Fibroblast of upper back skin (primary cell): ENCODE results near the gene C2orf74.
"Not testable (repeated sequence)": the region's sequence is repeated elsewhere in the genome, so short reads cannot be mapped to it uniquely, and the experiment has no call there.

Experiments used
- DNase-seq: peaks from one replicate; pipeline ENCODE4 v3.0.0-alpha.2; 2013

The C2orf74 gene

DNA sequence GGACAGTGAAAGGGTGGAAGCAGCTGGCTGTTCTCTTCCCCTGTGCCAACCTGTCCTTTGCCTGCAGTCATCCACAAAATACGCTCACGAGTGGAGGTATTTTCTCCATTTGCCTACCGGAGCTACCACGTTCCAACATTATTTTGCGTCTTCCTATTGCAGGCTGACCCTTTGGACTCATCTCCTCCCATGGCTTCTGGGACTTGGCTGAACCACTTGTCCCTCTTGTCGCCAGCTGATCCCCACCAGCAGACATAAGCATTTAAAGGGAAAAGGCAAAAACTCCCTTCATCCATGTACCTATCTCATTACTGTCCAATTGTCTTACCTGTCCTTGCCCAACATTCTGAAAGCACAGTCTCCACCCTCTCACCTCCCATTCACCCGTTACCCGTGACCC, 13.0 kb downstream of the C2orf74 start:
- DNase-seq: no peak

DNA sequence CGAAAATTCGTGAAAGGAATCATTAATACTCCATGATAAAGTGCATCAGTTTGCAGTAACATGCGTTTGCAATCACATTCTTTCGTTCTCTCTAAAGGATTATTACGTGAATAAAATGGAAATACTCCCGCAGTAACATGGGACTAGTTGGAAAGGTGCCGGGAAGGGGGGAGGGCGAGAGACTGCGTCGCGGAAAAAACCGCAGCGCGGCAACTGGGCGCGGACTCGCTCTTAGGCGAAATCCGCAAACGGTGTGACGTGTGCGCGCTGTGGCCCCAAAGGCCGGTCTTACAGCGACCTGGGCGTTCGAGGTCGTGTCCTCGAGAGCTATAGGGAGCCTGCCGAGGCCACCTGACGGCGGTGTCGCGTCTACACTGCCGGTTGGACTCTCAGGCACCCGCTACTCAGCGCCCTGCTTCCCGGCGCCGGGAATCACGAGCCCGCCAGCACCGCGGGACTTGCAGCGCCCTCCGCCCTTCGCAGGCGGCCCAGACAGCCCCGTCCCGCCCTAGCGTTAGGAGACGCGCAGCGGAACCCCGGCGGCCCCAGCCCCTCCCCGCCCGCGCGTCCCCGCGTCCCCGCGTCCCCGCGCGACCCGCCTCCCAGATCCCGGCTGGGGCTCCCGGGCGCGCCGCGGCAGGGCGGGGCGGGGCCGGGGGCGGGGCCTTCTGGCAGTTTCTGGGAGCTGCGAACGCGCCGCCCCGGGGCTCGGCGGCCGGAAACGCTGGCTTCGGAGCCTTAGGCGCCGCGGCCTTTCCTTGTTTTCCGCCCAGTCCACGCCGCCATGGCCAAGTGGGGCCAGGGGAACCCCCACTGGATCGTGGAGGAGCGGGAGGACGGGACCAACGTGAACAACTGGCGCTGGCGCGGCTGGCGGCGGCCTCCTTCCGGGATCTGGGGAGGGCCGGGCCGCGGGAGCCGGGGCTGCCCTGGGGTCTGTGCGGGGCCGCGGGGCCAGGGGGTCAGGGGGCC, 15.1 kb downstream of the C2orf74 start:
- peak; percentile 92 for DNase-seq

DNA sequence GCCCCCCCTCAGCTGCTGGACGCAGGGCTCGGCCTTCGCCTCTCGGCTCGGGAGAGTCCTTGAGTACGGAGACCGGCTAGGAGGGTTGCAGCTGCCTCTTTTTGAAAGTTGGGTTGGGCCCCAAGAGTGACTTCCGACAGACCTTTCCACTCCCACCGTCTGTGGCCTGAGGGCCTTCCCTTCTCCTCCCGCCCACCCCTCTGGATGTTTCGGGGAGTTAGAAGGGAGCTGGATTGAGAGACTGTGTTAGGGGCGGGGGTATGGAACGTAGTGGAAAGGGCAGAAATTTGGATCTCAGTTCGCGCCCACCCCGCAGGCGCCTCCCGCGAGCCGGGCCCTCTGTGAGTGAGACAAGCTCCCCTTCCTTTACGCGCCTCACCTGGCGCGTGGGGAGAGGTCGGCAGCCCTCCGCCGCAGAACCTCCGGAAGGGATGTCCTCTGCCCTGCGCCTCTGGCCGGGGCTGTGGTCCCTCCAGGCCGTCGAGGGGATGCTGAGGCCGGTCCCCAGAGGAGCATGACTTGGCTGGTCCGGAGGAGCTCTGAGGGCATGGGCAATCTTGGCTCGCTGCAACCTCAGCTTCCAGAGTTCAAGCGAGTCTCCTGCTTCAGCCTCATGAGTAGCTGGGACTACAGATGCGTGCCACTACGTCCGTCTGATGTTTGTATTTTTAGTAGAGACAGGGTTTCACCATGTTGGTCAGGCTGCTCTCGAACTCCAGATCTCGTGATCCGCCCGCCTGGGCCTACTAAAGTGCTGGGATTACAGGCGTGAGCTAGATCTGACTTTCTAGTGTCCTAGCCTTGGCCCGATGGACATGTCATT, 15.9 kb downstream of the C2orf74 start:
- no peak for DNase-seq

DNA sequence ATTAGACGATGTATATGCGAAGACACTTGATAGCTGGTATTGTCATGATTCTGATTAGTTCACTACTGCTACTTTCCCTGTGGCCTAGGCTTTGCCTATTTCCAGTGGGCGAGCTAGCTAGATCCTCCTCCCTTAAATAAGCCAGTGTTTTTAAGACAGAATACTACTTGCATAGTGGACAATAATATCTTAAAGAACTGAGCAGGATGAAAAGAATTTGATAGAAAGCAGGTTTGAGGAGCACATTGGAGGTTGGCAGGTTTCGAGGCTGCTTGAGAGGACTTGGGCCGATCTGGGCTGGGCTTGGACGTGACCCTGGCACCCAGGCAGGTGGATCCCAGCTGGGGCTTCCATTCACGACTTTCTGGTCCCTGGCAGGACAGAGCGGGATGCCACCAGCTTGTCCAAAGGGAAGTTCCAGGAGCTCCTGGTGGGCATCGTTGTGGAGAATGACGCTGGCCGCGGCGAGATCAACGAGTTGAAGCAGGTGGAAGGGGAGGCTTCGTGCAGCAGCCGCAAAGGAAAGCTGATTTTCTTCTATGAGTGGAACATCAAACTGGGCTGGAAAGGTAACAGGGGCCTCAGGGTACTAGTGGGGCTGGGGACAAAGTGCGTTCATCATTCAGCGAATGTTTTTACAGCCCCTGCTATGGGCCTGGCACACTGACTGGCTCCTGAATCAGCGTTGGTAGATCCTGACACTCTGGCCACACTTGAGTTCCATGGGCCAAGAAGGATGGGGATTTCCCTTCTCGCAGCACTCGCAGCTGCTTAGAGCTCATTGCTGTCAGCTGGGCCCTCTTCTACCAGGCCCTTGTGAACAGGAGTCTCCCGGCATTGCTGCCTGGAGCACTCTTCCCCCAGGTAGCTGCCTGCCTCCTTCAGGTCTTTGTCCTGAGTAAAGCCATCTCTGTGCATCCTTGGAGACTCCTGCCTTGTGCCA, 16.9 kb downstream of the C2orf74 start:
- DNase-seq: no peak

DNA sequence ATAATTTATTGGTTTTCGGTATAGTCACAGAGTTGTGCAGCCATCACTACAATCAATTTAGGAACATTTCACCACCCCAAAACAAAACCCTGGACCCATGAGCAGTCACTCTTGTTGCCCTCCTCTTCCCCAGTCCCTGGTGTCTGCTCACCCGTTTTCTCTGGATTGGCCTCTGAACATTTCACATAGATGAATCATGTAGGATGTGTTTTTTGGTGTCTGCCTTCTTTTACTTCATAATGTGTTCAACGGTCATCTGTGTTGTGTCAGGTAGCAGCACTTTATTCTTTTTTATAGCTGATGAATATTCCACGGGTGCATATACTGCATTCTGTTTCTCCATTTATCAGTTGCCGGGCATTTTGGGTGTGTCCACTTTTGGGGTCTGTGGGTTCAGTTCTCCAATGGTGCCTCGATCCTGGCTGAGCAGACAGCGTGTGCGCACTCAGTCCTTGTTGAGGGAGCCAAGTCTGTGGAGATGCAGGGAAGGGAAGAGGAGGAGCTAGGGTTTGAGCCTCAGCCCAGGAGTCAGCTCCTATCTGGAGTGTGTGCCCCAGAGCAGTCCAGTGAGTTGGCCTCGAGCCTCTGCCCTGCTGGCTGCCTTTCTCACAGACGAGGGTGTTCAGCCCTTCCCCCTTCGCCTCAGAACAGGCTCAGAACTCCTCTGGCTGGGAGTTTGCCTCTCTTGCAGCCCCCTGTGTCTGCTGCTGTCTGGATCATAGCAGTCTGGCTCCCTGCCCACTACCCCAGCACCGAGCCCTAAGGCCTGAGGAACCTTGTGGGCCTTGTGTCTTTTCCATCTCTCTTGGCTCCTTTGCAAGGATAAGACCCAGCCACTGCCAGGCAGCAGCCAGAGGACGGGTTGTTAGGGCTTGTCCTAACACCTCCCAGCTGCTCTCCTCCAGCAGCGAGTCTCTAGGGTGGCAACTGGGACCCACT, 18.0 kb downstream of the C2orf74 start:
- DNase-seq: peak; percentile 69

DNA sequence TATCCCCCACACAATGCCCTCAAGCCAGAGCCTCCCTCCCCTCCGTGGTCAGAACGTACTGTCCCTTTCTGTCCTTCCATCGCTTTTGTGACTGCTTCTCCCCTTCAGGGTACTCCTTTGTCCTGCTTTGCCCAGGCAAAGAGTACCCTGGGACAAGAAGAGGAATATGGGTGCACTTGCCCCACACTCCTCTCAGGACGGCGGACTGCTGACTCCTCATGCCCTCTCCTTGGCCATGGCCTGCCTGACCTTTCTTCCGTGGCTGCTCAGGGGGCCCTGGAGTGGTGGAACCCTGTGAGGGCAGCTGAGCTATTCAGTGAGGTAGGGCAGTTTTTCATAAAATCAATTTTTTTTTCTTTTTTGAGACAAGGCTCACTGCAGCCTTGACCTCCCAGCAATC, 18.7 kb downstream of the C2orf74 start:
- no peak for DNase-seq

DNA sequence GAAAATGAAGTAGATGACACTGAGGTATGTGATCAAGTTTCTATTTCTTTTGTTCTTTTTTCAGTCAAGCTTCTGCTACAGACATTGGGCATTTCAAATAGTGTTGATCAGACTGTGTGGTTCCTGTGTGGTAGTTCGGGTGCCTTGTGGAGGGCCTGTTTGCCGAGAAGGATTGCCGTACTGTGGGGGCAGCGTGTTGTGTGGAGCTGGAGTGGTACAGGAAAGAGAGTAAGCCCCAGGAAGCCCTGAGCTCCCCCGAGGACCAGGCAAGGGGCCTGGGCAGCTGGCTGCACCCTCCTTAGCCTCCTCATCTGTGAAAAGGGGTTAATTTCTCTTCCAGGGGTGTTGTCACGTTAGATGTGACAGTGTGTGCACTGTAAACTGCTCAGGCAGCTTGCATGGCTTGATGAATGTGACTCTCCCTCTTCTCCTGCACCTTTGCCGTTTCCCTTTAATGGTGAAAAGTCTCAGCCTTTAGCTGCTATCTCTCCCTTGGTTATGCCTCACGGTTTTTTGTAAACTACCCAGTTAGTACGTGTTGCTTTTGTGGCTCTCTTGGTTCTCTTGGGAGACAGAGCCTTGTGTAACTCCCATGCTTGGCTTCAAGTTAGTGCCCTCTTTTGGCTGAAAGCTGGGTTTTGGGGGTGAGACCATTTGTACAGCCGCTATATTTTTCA, 19.5 kb downstream of the C2orf74 start:
- no peak for DNase-seq

DNA sequence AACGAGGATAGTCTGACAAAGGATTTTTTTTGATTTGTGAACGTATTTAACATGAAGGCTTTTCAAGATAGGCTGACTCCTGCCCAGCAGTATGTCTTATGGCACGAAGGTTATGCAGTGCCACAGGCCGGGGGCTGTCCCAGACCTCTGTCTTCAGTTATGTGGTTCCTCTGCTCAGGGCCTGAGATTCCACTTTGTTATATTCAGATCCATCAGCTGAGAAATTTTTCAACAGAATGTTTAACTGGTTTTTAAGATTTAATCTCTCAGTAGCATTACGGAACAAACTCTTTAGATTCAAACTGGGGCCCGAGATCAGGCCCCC, 20.0 kb downstream of the C2orf74 start:
- DNase-seq: no peak

DNA sequence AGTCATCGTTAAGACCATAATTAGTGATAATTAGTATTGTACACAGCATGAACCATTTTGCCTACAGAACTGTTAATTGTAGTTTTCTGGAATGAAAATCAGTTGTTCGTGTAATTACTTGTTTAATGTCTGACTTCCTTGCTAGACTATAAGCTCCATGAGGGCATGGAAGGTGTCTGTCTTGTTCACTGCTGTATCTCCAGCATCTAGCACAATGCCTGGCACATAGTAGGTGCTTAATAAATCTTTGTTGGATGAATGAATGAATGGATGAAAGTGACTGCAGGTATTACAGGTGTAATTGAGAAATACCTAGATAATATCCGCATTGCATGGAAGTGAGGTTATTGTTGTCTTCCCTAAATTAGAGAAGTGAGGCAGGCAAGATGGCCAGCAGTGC, 21.8 kb downstream of the C2orf74 start:
- no peak for DNase-seq

DNA sequence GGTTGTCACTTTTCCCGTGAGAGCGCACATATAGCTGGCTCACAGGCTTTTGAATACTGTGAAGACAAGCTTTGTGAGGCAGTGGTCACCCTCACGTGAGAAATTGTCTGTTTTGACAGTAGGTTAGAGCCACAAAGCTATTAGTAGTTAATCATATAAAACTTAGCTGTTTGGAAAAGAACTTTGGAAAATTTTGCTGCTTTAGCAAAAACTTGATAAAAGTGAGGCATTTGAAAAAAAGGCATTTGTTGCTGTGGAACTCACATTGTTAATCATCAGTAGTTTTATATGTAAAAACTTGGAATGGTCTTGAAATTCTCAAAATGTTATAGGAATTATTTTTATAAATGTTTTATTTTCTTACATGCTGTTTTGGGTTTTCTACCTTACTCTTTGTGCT, 22.3 kb downstream of the C2orf74 start:
- DNase-seq: no peak

DNA sequence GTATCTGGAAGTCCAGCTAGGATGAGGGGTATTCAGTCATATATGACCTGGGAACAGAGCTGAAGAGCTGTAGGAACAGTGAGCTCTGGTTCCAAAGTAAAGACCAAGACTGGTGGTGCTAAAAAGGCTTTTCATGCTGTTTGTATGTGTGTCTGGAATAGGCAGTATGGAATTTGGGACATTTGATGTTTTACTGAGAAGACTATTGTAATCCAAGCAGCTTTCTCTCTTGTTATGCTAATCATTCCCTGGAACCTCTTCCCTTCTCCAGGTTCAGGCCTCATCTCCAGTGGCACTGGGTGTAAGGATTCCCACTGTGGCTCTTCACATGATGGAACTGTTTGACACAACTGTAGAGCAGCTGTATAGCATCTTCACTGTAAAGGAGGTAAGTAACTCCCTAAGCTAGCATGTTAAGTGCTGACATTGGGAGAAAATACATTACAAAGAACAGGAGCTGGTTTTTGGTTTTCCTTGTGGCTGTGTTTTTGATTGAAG, 23.3 kb downstream of the C2orf74 start:
- DNase-seq: no peak

DNA sequence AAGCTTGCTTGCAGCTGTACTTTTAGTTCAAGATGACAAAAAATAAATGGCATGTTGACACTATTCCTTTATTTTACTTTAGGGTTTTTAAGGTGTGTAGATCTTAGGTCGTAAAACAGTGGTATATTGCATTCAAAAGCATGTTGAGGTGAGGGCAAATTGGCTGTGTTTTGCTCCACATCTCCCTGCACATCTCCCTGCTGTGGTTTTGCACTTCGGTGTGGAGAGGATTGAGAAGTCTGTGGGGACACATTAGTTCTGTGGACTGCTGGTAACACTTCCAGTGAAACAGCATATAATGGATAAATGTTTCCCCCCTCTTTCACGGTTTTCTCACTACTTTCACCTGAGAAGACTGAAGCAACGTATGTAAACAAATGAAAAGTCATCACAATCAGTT, 25.1 kb downstream of the C2orf74 start:
- no peak for DNase-seq

DNA sequence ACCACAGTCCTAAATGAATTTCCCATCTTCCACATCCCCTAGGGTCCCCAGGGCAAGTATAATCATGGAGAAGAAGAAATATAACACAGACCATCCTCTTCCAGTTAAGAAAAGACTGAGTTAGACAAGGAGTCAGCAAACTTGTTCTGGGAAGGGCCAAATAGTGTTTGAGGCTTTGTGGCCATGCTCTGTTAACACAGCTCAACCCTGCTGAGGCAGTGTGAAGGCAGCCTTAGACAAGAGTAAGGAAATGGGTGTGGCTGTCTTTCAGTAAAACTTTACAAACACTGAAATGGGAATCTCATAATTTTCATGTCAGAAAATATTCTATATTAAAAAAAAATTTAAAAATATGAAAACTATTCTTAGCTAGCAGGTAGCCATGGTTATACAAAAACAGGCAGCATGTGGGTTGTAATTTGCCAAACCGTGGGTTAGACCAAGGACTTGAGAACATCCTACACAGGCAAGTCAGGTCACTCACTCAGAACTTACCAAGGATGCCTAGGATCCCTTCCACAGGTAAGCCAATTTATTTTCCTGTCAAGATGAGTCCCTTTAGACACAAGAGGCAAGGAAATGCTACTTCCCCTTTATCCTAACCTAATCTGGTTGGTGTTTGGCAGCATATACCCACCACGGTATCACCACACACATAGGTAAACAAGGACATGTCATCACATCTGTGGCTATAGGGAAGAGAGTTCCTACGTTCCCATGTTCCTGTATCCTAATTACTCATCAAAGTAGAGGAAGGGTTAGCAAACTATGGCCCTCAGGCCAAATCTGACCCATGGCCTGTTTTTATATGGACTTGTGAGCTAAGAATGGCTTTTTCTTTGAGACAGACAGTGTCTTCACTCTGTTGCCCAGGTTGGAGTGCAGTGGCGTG, 31.9 kb downstream of the C2orf74 start:
- DNase-seq: no peak

DNA sequence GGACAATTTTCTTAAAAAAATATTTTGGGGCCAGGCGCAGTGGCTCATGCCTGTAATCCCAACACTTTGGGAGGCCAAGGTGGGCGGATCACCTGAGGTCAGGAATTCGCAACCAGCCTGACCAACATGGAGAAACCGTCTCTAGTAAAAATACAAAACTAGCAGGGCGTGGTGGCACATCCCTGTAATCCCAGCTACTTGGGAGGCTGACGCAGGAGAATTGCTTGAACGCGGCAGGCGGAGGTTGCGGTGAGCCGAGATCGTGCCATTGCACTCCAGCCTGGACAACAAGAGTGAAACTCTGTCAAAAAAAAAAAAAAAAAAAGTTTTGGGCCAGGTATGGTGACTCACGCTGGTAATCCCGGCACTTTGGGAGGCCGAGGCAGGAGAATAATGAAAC, 32.7 kb downstream of the C2orf74 start:
- not testable (repeated sequence) for DNase-seq

DNA sequence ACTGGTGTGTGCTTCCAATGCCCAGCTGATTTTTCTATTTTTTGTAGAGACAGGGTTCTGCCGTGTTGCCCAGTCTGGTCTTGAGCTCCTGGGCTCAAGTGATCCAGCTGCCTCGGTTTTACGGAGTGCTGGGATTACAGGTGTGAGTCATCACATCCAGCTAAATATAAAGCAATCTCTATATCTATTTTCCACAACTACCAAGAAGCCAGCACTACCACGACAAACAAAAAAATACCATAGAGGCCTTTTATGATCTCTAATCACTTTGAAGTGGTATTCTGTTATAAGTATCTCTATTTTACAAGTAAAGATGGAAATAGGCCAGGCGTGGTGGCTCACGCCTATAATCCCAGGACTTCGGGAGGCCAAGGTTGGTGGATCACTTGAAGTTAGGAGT, 34.7 kb downstream of the C2orf74 start:
- no peak for DNase-seq

DNA sequence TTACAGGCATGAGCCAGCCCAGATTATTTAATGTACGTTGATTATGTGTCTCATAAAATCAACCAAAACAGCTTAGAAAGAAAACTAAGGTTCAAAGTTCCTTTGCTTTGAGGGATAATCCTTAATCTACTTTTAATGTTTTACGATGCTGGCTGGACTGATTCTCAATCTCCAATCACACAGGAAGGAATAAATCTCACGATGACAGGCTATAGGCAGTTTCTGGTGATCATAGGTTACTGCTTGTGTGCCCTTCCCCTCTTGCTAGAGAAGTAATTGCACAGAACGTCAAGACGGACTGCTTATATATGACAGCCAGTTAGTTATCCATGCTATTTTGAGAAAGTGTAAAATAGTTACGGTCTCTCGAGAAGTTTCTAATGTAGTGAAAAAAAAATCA, 43.1 kb downstream of the C2orf74 start:
- no peak for DNase-seq

DNA sequence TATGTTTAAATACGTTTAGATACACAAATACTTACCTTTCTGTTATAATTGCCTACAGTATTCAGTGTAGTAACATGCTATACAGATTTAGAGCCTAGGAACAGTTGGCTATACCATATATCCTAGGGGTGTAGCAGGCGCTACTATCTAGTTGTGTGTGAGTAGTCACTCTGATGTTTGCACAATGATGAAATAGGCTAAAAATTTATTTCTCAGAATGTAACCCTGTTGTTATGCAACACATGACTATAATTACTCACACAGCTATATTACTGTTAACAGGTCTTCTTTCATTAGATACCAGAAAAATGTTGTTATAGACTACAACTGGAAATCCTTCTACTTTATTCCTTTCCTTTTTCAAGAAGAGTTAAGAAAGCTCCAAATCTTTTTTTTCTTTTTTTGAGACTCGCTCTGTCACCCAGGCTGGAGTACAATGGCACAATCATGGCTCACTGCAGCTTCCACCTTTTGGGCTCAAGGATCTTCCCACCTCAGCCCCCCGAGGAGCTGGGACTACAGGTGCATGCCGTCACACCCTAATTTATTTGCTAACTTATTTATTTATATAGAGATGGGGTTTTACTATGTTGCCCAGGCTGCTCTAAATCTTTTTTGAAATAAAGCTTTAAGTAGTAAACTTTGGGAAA, 48.5 kb downstream of the C2orf74 start:
- peak; percentile 73 for DNase-seq

DNA sequence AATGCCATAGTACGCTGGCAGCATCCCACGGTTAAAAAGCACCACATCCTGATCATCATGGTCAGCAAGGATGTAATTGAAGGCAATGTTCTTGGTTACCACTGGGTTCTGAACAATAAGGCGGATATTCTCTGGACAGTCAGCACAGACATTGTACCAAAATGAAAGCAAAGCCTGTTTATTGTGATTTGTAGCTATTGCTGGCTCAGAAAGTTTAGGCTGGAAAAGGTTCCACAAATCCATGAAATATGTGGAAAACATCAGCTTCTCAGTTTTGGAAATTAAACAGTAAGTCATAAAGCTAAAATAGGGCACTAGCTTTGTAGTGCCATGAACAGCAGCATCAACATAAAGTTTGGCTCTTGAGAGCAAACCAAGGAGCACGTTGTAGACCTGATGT, 52.2 kb downstream of the C2orf74 start:
- DNase-seq: no peak
